Measurements from ENCODE around the gene COLEC12. TPM values are rescaled to one million over a fixed set of nuclear protein-coding genes. Genes with fewer than 3 reads are reported as not detected.

Gene COLEC12
- total RNA-seq, 4 donors from 2014 or later: 5.1 to 14.5 (median 6.9) TPM

GRCh38 chr18:355678-356077 lies 144.8 kb downstream of the COLEC12 start:
- 88 to 96% methylated on average over 4 of the region's 4 CpGs for WGBS, 2 donors
- no peak for TF ChIP-seq CTCF (IDR thresholded peaks at IDR 0.05)
- TF ChIP-seq POLR2A (IDR thresholded peaks at IDR 0.05): no peak
- intact Hi-C loops (cut with DNase I; ENCODE audit: low total_unique reads): no loop called here
- DNase-seq (ENCODE audit: low spot score in 2 of 2): no peak
- H3K4me3 ChIP-seq (ENCODE audit: low read depth, poor library complexity, severe bottlenecking): no peak overlapping the region

DNA sequence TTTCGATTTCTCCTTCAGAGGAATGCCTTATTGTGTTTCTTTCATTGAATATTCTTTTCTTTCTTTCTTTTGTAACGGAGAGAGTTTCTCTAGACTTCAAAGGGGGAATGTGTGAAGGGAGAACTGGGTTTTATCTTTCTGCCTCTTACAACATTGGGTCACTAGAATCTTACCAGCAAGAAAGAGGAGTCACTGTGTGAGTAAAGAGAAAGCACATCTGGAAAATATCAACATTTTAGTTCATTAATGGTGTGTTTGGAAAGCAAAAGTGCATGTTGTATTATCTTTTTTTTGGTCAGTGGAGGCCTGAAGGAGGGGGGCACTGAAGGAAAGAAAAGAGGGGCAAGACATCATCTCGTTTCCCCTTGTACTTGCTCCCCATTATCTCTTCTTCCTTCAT lies 146.0 kb downstream of the COLEC12 start:
- H3K4me3 ChIP-seq (ENCODE audit: low read depth, poor library complexity, severe bottlenecking): no peak overlapping the region
- 75 to 77% methylated on average over 3 of the region's 3 CpGs for WGBS, 2 donors
- TF ChIP-seq CTCF (IDR thresholded peaks at IDR 0.05) (no peak), POLR2A (IDR thresholded peaks at IDR 0.05) (no peak)
- intact Hi-C loops (cut with DNase I; ENCODE audit: low total_unique reads): no loop called here
- DNase-seq (ENCODE audit: low spot score in 2 of 2): no peak

GRCh38 chr18:354003-354402 lies 146.5 kb downstream of the COLEC12 start:
- 78 to 82% methylated on average over 4 of the region's 4 CpGs for WGBS, 2 donors
- no peak for TF ChIP-seq POLR2A (IDR thresholded peaks at IDR 0.05)
- TF ChIP-seq CTCF (IDR thresholded peaks at IDR 0.05): no peak
- no peak overlapping the region for H3K4me3 ChIP-seq (ENCODE audit: low read depth, poor library complexity, severe bottlenecking)
- DNase-seq (ENCODE audit: low spot score in 2 of 2): no peak
- intact Hi-C loops (cut with DNase I; ENCODE audit: low total_unique reads): no loop called here

DNA sequence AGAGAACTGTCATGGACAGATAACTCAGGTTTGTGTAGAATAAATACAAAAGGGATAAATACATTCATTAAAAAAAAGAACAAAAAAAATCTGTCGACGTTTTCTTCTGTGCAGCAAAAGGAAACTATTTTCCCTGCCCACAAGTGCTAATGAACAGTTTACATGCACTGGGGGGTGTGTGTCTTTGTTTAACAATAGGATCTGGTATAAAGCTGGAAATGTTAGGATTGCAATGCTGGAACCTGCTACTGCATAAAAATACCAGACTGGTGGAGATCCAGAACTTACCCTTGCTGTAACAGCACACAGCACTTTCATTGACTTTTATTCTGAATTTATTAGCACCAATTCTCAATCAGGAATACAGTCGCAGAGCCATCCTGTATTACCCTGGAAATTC lies 148.1 kb downstream of the COLEC12 start:
- H3K4me3 ChIP-seq (ENCODE audit: low read depth, poor library complexity, severe bottlenecking): no peak overlapping the region
- 63 to 75% methylated on average over 3 of the region's 3 CpGs for WGBS, 2 donors
- intact Hi-C loops (cut with DNase I; ENCODE audit: low total_unique reads): no loop called here
- DNase-seq (ENCODE audit: low spot score in 2 of 2): no peak
- TF ChIP-seq CTCF (IDR thresholded peaks at IDR 0.05) (no peak), POLR2A (IDR thresholded peaks at IDR 0.05) (no peak)

GRCh38 chr18:350953-351572 lies 149.4 kb downstream of the COLEC12 start:
- intact Hi-C loops (cut with DNase I; ENCODE audit: low total_unique reads): no loop called here
- 62 to 72% methylated on average over 6 of the region's 6 CpGs for WGBS, 2 donors
- H3K4me3 ChIP-seq (ENCODE audit: low read depth, poor library complexity, severe bottlenecking): no peak overlapping the region
- TF ChIP-seq POLR2A (IDR thresholded peaks at IDR 0.05): no peak
- no peak for DNase-seq (ENCODE audit: low spot score in 2 of 2)

- WGBS, 2 donors: 76 to 79% methylated on average over 10 of the region's 10 CpGs
- no peak overlapping the region for H3K4me3 ChIP-seq (ENCODE audit: low read depth, poor library complexity, severe bottlenecking)
- intact Hi-C loops (cut with DNase I; ENCODE audit: low total_unique reads): no loop called here
- DNase-seq (ENCODE audit: low spot score in 2 of 2): no peak
- TF ChIP-seq POLR2A (IDR thresholded peaks at IDR 0.05): no peak
- TF ChIP-seq CTCF (IDR thresholded peaks at IDR 0.05): no peak
Observed at GRCh38 chr18:346600-346999, 153.9 kb downstream of the COLEC12 start.

Data from lower leg skin (tissue), 4 donors.